ENCODE measurements around the gene ALX1. TPM values are rescaled to one million over a fixed set of nuclear protein-coding genes. Genes with fewer than 3 reads are reported as not detected.
A peak's percentile ranks its signal among the peaks of the same experiment; 100 is the strongest.
"Not testable (repeated sequence)": the region's sequence is repeated elsewhere in the genome, so short reads cannot be mapped to it uniquely, and the experiment has no call there.

Gene ALX1
- total and polyA plus RNA-seq, 2 donors (not counting 1 experiment from before 2014, with no cell fraction given) = not detected

DNA sequence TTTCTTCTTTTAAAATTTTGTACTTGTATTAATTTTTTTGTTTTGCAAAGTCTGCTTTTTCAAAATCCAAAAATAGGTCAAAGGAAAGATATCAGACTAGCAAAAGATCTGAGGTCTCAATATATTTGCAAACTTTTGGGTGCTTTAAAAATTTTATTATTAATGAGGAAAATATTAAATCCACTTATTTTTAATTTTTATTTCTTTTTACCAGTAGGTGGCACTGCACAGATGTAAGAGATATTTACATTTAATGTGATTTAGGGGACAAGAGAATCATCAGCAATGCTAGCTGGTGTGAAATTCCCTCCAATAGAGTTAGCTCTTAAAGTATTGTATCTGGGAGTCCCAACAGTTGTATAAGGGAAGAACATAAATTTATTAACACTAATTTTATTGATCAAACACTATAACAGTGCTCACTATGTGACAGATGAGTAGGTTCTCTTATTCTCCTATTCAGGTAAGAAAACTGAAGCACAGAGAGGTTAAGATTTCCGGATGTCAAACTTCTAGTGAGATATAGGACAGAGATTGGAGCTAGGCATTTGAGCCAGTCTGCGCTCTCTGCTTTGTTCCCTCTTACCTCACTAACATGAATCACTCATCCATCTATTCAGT is 30.5 kb downstream of the ALX1 start:
- Histone ChIP-seq H3K4me1 (ENCODE audit: control insufficient read depth, extremely low read depth, insufficient read depth, low read length) (no peaks in the 10 kb centered on the region), H3K36me3 (ENCODE audit: control insufficient read depth, insufficient read depth, low read length) (no peaks in the 10 kb centered on the region), H3K27ac (ENCODE audit: insufficient read depth, low read length) (no peak overlapping the region), H3K79me2 (ENCODE audit: control insufficient read depth, insufficient read depth, low read length) (no peaks in the 10 kb centered on the region), H3K9ac (ENCODE audit: insufficient read depth, low read length) (no peak overlapping the region), H2AFZ (ENCODE audit: low read length) (no peak overlapping the region), H3K9me3 (ENCODE audit: control insufficient read depth, insufficient read depth, low read depth, low read length) (no peaks in the 10 kb centered on the region), H4K20me1 (ENCODE audit: control insufficient read depth, extremely low read depth, insufficient read depth, low read length) (no peaks in the 10 kb centered on the region), H3K4me3 (replicated peaks in 1 of 4; ENCODE audit: control extremely low read depth in 1 of 4, insufficient read depth in 1 of 4, low read depth in 3 of 4, low read length in 4 of 4) (no peak overlapping the region), H3K4me2 (ENCODE audit: extremely low read depth, insufficient read depth, low read length) (no peak overlapping the region), H3K27me3 (ENCODE audit: control insufficient read depth, insufficient read depth, low read length) (no peaks in the 10 kb centered on the region)
- peak; percentile 1 to 31 for DNase-seq (ENCODE audit: low read depth in 2 of 2)
- no peak for TF ChIP-seq EZH2 (IDR thresholded peaks at IDR 0.05; ENCODE audit: low read length, missing control alignments)
- TF ChIP-seq, protein P1, sequence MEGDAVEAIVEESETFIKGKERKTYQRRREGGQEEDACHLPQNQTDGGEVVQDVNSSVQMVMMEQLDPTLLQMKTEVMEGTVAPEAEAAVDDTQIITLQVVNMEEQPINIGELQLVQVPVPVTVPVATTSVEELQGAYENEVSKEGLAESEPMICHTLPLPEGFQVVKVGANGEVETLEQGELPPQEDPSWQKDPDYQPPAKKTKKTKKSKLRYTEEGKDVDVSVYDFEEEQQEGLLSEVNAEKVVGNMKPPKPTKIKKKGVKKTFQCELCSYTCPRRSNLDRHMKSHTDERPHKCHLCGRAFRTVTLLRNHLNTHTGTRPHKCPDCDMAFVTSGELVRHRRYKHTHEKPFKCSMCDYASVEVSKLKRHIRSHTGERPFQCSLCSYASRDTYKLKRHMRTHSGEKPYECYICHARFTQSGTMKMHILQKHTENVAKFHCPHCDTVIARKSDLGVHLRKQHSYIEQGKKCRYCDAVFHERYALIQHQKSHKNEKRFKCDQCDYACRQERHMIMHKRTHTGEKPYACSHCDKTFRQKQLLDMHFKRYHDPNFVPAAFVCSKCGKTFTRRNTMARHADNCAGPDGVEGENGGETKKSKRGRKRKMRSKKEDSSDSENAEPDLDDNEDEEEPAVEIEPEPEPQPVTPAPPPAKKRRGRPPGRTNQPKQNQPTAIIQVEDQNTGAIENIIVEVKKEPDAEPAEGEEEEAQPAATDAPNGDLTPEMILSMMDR (conservative IDR thresholded peaks at IDR 0.05 in 1 of 2, IDR thresholded peaks at IDR 0.05 in 1 of 2; ENCODE audit: low read depth in 1 of 2, low read length in 2 of 2) = peak in 1 of 2 donors; percentile 20

DNA sequence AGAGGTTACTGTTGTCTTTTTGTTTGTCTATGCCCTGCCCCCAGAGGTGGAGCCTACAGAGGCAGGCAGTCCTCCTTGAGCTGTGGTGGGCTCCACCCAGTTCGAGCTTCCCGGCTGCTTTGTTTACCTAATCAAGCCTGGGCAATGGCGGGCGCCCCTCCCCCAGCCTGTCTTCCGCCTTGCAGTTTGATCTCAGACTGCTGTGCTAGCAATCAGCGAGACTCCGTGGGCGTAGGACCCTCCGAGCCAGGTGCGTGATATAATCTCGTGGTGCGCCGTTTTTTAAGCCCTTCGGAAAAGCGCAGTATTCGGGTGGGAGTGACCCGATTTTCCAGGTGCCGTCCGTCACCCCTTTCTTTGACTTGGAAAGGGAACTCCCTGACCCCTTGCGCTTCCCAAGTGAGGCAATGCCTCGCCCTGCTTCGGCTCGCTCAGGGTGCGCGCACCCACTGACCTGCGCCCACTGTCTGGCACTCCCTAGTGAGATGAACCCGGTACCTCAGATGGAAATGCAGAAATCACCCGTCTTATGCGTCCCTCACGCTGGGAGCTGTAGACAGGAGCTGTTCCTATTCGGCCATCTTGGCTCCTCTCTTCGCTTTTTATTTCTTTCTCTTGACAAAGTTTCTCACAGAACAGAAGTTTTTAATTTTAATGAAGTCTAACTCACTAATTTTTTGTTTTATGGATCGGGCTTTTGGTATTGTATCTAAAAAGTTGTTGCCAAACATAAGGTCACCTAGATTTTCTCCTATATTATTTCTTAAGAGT is 38.0 kb downstream of the ALX1 start:
- H3K9me3 ChIP-seq (ENCODE audit: control insufficient read depth, insufficient read depth, low read depth, low read length); DNase-seq (ENCODE audit: low read depth in 2 of 2); H3K4me1 ChIP-seq (ENCODE audit: control insufficient read depth, extremely low read depth, insufficient read depth, low read length); H3K27ac ChIP-seq (ENCODE audit: insufficient read depth, low read length); H3K27me3 ChIP-seq (ENCODE audit: control insufficient read depth, insufficient read depth, low read length); H3K4me3 ChIP-seq (replicated peaks in 1 of 4; ENCODE audit: control extremely low read depth in 1 of 4, insufficient read depth in 1 of 4, low read depth in 3 of 4, low read length in 4 of 4); H3K4me2 ChIP-seq (ENCODE audit: extremely low read depth, insufficient read depth, low read length); H2AFZ ChIP-seq (ENCODE audit: low read length); H3K9ac ChIP-seq (ENCODE audit: insufficient read depth, low read length); H4K20me1 ChIP-seq (ENCODE audit: control insufficient read depth, extremely low read depth, insufficient read depth, low read length); H3K36me3 ChIP-seq (ENCODE audit: control insufficient read depth, insufficient read depth, low read length); H3K79me2 ChIP-seq (ENCODE audit: control insufficient read depth, insufficient read depth, low read length): not testable (repeated sequence)

DNA sequence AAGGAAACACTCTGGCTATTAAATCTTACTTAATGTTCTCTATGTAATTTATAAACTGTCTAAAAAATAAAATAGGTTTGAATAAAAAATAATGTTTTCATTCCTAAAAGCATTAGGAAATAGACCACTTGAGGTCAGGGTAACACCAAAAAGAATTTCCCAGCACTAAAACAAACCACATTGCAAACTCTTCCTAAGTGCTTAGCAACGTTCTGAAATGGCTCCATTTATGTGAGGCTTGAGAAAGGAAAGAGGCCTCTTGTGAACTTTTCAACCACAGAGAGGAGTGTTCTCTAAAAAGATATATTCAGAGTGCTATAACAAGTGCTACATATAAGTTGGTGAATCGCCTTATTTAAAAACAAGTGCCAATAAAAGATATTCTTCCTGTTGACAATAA is 42.7 kb downstream of the ALX1 start:
- no peak for TF ChIP-seq EZH2 (IDR thresholded peaks at IDR 0.05; ENCODE audit: low read length, missing control alignments)
- TF ChIP-seq, protein P1 (conservative IDR thresholded peaks at IDR 0.05 in 1 of 2, IDR thresholded peaks at IDR 0.05 in 1 of 2; ENCODE audit: low read depth in 1 of 2, low read length in 2 of 2) = no peak
- H3K79me2 ChIP-seq (ENCODE audit: control insufficient read depth, insufficient read depth, low read length) = no peaks in the 10 kb centered on the region
- no peaks in the 10 kb centered on the region for H3K36me3 ChIP-seq (ENCODE audit: control insufficient read depth, insufficient read depth, low read length)
- H3K4me3 ChIP-seq (replicated peaks in 1 of 4; ENCODE audit: control extremely low read depth in 1 of 4, insufficient read depth in 1 of 4, low read depth in 3 of 4, low read length in 4 of 4) = no peak overlapping the region
- no peak overlapping the region for H3K27ac ChIP-seq (ENCODE audit: insufficient read depth, low read length)
- H3K9me3 ChIP-seq (ENCODE audit: control insufficient read depth, insufficient read depth, low read depth, low read length) = no peaks in the 10 kb centered on the region
- H4K20me1 ChIP-seq (ENCODE audit: control insufficient read depth, extremely low read depth, insufficient read depth, low read length) = no peaks in the 10 kb centered on the region
- no peak overlapping the region for H2AFZ ChIP-seq (ENCODE audit: low read length)
- H3K9ac ChIP-seq (ENCODE audit: insufficient read depth, low read length) = no peak overlapping the region
- no peaks in the 10 kb centered on the region for H3K4me1 ChIP-seq (ENCODE audit: control insufficient read depth, extremely low read depth, insufficient read depth, low read length)
- H3K4me2 ChIP-seq (ENCODE audit: extremely low read depth, insufficient read depth, low read length) = no peak overlapping the region
- peak; percentile 6 to 8 for DNase-seq (ENCODE audit: low read depth in 2 of 2)
- H3K27me3 ChIP-seq (ENCODE audit: control insufficient read depth, insufficient read depth, low read length) = no peaks in the 10 kb centered on the region

All from fibroblast of lung (primary cell).